HEK293 (cell line): Measurements from ENCODE around the gene CCSER2.

Source experiments
- BCL11A ChIP-seq: fragments of 450-650 bp; formaldehyde crosslinking; IDR thresholded peaks from 2 replicates; pipeline ENCODE4 v1.5.1; 2016; ENCODE audit warnings: low read depth, missing biosample characterization, missing genetic modification characterization
- HOXA7 ChIP-seq: sonication (generic); formaldehyde crosslinking; IDR thresholded peaks from 2 replicates; pipeline ENCODE4 v1.8.1; 2022; ENCODE audit warnings: missing genetic modification reagents, borderline replicate concordance
- ZBTB8A ChIP-seq: fragments of 450-650 bp; formaldehyde crosslinking; IDR thresholded peaks from 2 replicates; pipeline ENCODE4 v1.5.1; 2016; ENCODE audit warnings: missing biosample characterization, missing genetic modification characterization
- ZFP69B ChIP-seq: fragments of 450-650 bp; formaldehyde crosslinking; IDR thresholded peaks from 2 replicates; pipeline ENCODE4 v1.5.1; 2016; ENCODE audit warnings: missing biosample characterization, missing genetic modification characterization
- ZNF132 ChIP-seq: fragments of 450-650 bp; formaldehyde crosslinking; IDR thresholded peaks from 2 replicates; pipeline ENCODE4 v1.5.1; 2017; ENCODE audit warnings: missing biosample characterization, missing genetic modification characterization, borderline replicate concordance
- ZNF274 ChIP-seq, 2 experiments: fragments of 200-500 bp in 1 of 2; fragments of 450-650 bp in 1 of 2; sonication (Bioruptor generic) in 1 of 2; formaldehyde crosslinking in 1 of 2; IDR thresholded peaks; 2 replicates each; pipeline versions ENCODE4 v1.5.1 to v1.6.1; 2014 to 2016; ENCODE audit warnings: borderline replicate concordance in 1 of 2, inconsistent platforms in 1 of 2, low read length in 1 of 2, missing biosample characterization in 1 of 2, missing genetic modification characterization in 1 of 2
- ZNF423 ChIP-seq: fragments of 450-650 bp; formaldehyde crosslinking; IDR thresholded peaks from 2 replicates; pipeline ENCODE4 v1.5.1; 2016; ENCODE audit warnings: missing biosample characterization, missing genetic modification characterization
- ZNF501 ChIP-seq: fragments of 450-650 bp; formaldehyde crosslinking; IDR thresholded peaks from 2 replicates; pipeline ENCODE4 v1.5.1; 2016; ENCODE audit warnings: missing biosample characterization, missing genetic modification characterization
- ZNF629 ChIP-seq: fragments of 450-650 bp; formaldehyde crosslinking; IDR thresholded peaks from 2 replicates; pipeline ENCODE4 v1.5.1; 2017; ENCODE audit warnings: missing biosample characterization, missing genetic modification characterization
- TF ChIP-seq, protein P1 (sequence below): fragments of 450-650 bp; formaldehyde crosslinking; IDR thresholded peaks from 2 replicates; pipeline ENCODE4 v1.5.1; 2016; ENCODE audit warnings: missing biosample characterization, missing genetic modification characterization
- TF ChIP-seq, protein P2 (sequence below): fragments of 450-650 bp; formaldehyde crosslinking; IDR thresholded peaks from 2 replicates; pipeline ENCODE4 v1.5.1; 2016; ENCODE audit warnings: missing biosample characterization, missing genetic modification characterization
- TF ChIP-seq, protein P3 (sequence below): sonication (generic); formaldehyde crosslinking; IDR thresholded peaks from 2 replicates; pipeline ENCODE4 v1.8.1; 2022; ENCODE audit warnings: mild to moderate bottlenecking, moderate library complexity, missing genetic modification reagents
- TF ChIP-seq, protein P4 (sequence below): IDR thresholded peaks from 2 replicates; pipeline ENCODE4 v1.6.1; 2011; ENCODE audit warnings: mild to moderate bottlenecking, low read depth, low read length, borderline replicate concordance
- TF ChIP-seq, protein P5 (sequence below): fragments of 450-650 bp; formaldehyde crosslinking; IDR thresholded peaks from 2 replicates; pipeline ENCODE4 v1.5.1; 2016; ENCODE audit warnings: missing biosample characterization, missing genetic modification characterization

DNA sequence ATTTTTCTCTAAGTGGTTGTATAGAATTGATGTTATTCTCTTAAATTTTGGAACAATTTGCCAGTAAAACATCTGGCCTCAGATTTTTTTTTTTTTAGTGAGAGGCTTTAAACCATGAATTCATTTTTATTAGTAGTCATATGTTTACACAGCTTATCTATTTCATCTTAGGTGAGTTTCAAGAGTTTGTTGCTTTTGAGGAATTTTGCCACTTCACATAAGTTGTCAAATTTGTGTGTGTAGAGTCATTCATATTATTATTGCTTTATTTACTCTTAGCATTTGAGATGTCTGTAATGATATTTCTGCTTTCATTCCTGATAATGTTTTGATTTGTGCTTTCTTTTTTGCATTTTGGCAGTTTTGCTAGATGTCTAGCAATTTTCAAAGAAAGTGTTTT lies 132.1 kb downstream of the CCSER2 start:
- TF ChIP-seq, protein P1, sequence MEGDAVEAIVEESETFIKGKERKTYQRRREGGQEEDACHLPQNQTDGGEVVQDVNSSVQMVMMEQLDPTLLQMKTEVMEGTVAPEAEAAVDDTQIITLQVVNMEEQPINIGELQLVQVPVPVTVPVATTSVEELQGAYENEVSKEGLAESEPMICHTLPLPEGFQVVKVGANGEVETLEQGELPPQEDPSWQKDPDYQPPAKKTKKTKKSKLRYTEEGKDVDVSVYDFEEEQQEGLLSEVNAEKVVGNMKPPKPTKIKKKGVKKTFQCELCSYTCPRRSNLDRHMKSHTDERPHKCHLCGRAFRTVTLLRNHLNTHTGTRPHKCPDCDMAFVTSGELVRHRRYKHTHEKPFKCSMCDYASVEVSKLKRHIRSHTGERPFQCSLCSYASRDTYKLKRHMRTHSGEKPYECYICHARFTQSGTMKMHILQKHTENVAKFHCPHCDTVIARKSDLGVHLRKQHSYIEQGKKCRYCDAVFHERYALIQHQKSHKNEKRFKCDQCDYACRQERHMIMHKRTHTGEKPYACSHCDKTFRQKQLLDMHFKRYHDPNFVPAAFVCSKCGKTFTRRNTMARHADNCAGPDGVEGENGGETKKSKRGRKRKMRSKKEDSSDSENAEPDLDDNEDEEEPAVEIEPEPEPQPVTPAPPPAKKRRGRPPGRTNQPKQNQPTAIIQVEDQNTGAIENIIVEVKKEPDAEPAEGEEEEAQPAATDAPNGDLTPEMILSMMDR (tag by site-specific recombination), result no peak
- TF ChIP-seq, protein P2, sequence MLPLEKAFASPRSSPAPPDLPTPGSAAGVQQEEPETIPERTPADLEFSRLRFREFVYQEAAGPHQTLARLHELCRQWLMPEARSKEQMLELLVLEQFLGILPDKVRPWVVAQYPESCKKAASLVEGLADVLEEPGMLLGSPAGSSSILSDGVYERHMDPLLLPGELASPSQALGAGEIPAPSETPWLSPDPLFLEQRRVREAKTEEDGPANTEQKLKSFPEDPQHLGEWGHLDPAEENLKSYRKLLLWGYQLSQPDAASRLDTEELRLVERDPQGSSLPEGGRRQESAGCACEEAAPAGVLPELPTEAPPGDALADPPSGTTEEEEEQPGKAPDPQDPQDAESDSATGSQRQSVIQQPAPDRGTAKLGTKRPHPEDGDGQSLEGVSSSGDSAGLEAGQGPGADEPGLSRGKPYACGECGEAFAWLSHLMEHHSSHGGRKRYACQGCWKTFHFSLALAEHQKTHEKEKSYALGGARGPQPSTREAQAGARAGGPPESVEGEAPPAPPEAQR, result no peak
- TF ChIP-seq ZNF423 (no peak), HOXA7 (CRISPR knock-in tag) (no peak), ZBTB8A (tag by site-specific recombination) (no peak), ZNF274 (IDR thresholded peaks at IDR 0.05; ENCODE audit: low read length) (no peak), ZNF274 (tag by site-specific recombination; IDR thresholded peaks at IDR 0.05; ENCODE audit: borderline replicate concordance) (no peak), ZNF132 (tag by site-specific recombination) (no peak), ZNF629 (tag by site-specific recombination) (no peak), ZNF501 (tag by site-specific recombination) (no peak), BCL11A (tag by site-specific recombination) (no peak), ZFP69B (tag by site-specific recombination) (no peak)
- TF ChIP-seq, protein P3, sequence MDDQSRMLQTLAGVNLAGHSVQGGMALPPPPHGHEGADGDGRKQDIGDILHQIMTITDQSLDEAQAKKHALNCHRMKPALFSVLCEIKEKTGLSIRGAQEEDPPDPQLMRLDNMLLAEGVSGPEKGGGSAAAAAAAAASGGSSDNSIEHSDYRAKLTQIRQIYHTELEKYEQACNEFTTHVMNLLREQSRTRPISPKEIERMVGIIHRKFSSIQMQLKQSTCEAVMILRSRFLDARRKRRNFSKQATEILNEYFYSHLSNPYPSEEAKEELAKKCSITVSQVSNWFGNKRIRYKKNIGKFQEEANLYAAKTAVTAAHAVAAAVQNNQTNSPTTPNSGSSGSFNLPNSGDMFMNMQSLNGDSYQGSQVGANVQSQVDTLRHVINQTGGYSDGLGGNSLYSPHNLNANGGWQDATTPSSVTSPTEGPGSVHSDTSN, result no peak
- TF ChIP-seq, protein P4, sequence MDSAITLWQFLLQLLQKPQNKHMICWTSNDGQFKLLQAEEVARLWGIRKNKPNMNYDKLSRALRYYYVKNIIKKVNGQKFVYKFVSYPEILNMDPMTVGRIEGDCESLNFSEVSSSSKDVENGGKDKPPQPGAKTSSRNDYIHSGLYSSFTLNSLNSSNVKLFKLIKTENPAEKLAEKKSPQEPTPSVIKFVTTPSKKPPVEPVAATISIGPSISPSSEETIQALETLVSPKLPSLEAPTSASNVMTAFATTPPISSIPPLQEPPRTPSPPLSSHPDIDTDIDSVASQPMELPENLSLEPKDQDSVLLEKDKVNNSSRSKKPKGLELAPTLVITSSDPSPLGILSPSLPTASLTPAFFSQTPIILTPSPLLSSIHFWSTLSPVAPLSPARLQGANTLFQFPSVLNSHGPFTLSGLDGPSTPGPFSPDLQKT, result no peak
- TF ChIP-seq, protein P5, sequence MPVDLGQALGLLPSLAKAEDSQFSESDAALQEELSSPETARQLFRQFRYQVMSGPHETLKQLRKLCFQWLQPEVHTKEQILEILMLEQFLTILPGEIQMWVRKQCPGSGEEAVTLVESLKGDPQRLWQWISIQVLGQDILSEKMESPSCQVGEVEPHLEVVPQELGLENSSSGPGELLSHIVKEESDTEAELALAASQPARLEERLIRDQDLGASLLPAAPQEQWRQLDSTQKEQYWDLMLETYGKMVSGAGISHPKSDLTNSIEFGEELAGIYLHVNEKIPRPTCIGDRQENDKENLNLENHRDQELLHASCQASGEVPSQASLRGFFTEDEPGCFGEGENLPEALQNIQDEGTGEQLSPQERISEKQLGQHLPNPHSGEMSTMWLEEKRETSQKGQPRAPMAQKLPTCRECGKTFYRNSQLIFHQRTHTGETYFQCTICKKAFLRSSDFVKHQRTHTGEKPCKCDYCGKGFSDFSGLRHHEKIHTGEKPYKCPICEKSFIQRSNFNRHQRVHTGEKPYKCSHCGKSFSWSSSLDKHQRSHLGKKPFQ (tag by site-specific recombination), result no peak
